GM21717 (cell line): ENCODE results near the gene OVAAL.

Experiments
- ATAC-seq: cut with Tn5 transposase; IDR thresholded peaks from one replicate; pipeline ENCODE4 v1.9.1; 2021; ENCODE audit warnings: mild to moderate bottlenecking, moderate library complexity; ENCODE audit not compliant: unreplicated experiment

Gene OVAAL

DNA sequence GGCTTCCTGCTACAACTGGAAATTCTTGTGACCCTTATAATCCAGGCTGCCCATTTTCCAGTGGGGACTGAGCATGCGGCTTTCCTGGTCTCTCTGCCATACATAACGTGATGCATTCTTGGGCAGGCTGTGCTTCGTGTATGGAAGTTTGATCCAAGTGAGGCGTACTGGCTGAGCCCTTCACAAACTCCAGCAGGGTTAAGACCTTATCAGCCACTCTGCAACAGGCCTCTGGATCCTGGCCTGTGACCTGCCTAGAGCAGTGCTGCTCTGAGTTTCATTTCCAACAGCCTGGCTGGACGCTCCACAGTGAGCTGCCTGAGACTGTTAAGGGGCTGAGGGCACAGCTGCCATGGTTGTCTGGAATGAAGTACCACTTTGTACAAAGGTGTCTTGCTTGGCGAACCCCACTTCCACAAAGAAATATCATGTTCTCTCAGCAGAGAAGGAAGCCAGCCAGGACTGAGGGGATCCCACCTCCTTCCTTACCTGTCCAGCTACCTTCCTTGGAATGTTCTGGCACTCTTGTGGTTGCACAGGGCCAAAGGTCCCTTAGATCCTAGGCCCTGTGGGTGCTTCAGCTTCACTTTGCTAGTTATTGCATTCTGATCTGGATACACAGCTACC is 44.6 kb downstream of the OVAAL start:
- ATAC-seq: no peak

DNA sequence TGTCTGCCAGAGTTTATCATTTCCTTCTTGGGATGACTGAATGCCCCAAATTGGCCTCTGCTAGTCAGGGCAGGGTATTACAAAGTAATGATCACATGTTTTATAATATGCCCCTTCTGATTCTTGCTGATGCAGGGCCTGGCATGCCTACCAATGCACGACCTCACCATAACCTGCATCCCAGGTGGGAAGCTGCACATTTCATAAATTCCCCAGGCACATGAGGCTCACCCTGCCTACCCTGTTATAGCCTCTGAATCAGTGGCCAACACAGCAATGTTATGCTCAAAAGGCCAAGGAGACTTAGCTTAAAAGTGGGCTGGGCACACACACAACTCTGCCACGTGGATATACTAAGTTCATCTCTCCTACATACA is 45.1 kb downstream of the OVAAL start:
- ATAC-seq: no peak

DNA sequence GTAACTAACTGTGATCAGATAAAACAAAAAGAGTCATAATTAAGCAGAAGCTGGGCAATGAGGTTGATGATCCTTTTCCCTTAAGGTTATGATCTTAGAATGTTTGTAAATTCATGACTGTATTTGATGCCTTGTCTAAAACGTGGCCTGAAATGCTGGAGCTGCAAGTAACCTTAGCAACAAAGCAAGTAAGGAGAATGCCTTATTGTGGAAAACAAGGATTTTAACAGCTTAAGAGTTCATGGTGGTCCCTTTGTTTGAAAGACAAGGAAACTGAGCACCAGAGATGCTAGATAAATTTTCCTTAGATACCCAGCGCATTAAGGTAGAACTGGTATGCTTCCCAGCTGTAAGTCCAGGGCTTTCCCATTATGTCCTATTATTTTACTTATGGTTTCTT is 47.4 kb downstream of the OVAAL start:
- ATAC-seq: no peak

DNA sequence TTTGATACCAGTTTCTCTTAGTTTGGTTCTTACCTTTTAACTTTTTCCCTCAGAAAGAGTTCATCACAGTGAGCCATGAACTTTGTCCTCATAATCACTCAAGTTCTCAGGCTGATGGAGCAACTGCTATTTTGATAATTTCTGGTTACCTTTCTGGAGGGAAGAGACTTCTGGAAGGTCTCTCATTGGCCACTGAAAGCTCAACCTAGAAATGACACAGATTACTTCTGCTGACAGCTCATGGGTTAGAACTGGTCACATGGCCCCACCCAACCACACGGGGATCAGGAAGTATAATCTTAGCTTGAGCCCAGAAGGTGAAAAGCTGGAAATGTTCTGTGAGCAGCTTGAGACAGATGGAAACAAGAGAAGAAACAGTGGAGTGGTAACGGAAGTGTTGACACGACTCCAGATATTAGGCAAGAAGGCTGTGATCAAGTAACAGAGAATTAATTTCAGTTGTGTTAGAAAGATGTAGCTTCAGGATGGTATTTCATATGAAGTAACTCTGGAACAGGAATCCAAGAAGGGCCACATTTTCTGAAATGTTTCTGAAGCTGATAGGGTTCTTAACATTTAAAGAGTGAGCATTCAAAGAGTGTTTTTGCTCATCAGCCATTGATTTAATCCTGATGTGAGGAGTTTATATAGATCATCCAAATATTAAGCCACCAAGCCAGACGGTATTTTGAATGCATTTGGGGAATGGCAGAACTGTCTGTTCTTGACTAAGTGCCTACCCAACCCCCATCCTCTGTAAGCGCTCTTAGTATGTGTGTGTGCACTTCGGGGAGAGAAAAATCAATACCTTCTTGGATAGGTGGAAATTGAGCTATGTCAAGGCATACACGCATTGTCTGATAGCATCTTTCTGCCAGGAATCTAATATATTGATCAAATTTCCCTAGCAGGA is 51.1 kb downstream of the OVAAL start:
- no peak for ATAC-seq

DNA sequence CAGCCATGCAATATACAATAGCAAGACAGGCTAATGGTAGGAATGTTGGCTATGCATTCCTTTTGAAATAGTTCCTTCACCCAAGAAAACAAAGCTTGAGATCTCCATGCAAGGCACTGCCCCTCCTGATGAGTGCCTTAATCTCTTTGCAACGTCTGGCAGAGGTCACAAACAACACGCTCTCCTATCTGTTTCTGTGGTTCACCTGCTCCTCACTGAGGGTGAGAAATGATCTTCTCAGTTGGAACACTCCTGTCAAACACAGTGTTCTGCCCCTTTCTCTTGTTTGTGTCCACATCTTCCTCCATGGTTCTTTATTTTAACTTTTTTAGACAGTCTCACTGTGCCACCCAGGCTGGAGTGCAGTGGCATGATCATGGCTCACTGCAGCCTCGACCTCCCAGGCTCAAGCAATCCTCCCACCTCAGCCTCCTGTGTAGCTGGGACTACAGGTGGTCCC is 51.8 kb downstream of the OVAAL start:
- ATAC-seq: no peak

DNA sequence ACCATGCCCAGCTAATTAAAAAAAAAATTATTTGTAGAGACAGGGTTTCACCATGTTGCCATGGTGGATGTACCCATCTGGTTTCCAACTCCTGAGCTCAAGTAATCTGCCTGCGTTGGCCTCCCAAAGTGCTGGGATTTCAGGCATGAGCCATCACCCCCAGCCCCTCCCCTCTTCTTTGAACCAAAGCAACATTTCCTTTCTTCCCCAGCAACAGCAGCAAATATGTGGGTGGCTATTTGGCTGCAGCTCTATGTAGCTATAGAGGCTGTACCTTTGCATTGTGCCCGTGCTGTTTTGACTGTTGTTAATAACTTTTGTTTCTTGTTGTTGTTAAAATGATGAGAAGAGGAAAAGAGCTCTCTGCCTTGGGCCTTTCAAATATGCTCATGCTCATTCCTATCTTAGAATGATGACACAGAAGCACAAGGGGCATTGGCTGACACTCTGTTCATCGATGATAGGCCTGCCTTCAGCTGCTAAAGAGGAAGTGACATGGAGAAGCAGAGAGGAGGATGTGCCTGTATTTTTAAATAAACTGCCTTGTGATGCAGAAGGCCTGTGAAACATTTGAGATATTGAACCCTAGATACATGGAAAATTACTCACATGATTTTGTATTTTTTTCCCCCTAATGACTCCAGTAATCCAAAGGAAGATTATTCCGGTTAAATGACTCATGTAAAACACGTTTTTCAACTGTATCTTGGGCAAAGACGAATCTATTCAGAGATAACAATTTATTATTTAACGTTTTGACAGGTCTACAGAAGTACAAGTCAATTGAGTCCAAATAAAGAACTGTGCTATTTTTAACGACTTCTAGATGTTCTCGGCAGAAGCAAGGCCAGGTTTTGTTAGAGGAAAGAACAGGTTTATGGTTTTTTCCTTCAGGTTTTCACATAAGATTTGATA is 52.5 kb downstream of the OVAAL start:
- ATAC-seq: no peak

DNA sequence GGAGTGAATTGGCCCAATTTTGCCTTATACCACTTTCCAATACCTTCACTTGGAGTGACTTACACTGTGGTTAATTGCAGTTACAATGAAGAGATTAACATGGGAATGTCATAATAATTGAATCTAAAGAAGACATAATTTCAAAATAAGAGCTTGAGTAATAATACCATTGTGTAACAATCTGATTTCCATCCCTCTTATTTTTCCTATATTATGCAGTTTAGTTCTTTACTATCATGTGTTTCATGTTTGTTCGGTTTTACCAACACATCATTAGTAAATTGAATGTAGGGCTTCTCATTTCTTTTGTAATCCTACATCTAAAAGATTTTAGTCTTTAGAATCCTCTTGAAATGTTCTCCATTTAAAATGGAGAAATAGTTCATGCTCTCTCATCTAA is 53.9 kb downstream of the OVAAL start:
- no peak for ATAC-seq

DNA sequence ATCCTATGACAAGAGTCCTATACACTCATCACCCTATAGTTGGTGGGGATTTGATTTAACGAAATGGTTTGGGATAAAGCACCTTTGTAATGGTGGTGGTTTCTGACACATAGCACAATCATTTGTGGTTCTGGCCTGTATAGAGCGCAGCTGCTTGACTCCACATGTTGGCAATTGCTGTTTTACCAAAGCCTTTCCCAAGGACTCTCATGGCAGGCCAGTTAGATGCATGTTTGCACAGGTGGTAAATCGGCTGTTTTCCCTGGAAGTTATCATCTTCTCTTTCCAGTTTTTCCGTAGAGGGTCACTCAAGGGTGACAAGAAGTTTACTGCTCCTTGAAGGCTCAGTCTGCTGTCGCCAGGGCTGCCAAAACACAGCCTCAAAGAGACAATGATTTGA is 56.0 kb downstream of the OVAAL start:
- ATAC-seq: no peak

DNA sequence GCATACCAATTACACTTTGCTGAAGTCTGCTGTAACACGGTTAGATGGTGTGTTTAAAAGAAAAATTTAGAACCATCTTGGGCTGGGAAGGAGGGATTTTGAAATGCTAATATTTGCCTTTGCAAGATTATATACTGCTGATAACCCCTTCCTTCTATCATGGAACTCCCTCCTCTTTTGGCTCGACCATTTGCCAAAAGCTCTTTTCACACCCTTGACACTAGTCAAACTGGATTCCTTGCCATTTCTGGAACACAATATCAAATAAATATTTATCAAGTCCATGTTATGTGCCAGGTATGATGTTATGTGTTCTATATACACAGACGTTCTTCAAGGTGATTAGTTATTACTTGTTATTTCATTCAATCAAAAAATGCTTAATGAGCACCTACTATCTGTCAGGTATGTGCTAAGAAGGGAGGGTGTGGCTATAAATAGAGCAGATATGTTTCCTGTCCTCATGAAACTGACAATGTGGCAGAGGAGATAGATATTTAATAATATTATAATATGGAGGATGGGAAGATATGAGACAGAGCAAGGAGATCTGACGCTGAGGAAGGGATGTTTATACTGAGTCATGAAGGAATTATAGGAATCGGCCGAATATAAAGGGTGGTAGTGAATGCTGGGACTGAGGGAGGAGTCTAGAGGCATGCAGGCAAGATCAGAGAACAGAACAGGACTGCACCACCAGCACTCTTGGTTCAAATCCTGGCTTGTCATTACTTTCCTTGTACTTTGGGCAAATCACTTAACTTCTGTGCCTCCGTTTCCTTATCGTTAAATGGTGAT is 56.9 kb downstream of the OVAAL start:
- no peak for ATAC-seq
